ENCODE results near the gene DPPA2. TPM values are rescaled to one million over a fixed set of nuclear protein-coding genes. Genes with fewer than 3 reads are reported as not detected.
"Not testable (repeated sequence)": the region's sequence is repeated elsewhere in the genome, so short reads cannot be mapped to it uniquely, and the experiment has no call there.

Gene DPPA2, protein sequence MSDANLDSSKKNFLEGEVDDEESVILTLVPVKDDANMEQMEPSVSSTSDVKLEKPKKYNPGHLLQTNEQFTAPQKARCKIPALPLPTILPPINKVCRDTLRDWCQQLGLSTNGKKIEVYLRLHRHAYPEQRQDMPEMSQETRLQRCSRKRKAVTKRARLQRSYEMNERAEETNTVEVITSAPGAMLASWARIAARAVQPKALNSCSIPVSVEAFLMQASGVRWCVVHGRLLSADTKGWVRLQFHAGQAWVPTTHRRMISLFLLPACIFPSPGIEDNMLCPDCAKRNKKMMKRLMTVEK
- total RNA-seq = not detected

DNA sequence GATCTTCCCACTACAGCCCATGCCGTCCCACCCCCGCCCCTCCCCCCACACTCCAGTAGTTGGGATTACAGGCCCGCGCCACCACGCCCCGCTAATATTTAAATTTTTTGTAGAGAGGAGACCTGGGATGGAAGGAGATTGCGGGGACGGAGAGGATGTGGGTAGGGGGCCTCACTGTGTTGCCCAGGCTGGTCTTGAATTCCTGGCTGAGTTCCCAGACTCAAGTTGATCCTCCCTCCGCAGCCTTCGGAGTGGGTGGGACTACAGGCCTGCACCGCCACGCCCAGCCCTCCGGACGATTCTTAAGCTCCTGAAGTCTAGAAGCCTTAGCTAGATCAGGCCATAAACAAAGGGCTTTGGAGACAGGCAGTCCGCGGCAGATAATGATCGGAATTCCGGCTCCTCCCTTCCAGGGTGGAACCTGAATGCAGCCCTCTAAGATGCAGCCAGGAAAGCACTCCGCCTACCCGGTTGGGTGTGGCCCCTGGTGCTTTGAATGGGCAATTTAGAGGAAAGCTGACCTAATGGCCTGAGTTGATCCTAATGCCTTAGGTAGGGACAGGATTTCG lies at the start of gene DPPA2:
DPPA2 (minus strand) TSS at position 356 of the 569 bp plus-strand sequence. CDS start 1,975 bp downstream, outside the sequence.
- WGBS = 82% methylated on average over 14 of the region's 21 CpGs
- Histone ChIP-seq H3K27ac (no peak within 1 kb of the TSS), H3K4me1 (no peaks in the 10 kb centered on the region), H3K27me3 (no peaks in the 10 kb centered on the region), H3K36me3 (no peaks in the 10 kb centered on the region), H3K4me3 (no peak within 1 kb of the TSS), H3K9me3 (peaks cover 4% of the 10 kb centered on the region)
- TF ChIP-seq POLR2A (IDR thresholded peaks at IDR 0.05) = no peak
- no peak for TF ChIP-seq EP300 (IDR thresholded peaks at IDR 0.05)
- TF ChIP-seq POLR2AphosphoS5 (IDR thresholded peaks at IDR 0.05) = no peak
- TF ChIP-seq, protein P1, sequence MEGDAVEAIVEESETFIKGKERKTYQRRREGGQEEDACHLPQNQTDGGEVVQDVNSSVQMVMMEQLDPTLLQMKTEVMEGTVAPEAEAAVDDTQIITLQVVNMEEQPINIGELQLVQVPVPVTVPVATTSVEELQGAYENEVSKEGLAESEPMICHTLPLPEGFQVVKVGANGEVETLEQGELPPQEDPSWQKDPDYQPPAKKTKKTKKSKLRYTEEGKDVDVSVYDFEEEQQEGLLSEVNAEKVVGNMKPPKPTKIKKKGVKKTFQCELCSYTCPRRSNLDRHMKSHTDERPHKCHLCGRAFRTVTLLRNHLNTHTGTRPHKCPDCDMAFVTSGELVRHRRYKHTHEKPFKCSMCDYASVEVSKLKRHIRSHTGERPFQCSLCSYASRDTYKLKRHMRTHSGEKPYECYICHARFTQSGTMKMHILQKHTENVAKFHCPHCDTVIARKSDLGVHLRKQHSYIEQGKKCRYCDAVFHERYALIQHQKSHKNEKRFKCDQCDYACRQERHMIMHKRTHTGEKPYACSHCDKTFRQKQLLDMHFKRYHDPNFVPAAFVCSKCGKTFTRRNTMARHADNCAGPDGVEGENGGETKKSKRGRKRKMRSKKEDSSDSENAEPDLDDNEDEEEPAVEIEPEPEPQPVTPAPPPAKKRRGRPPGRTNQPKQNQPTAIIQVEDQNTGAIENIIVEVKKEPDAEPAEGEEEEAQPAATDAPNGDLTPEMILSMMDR (IDR thresholded peaks at IDR 0.05) = no peak
- no peak for DNase-seq (ENCODE audit: low spot score in 2 of 2)

DNA sequence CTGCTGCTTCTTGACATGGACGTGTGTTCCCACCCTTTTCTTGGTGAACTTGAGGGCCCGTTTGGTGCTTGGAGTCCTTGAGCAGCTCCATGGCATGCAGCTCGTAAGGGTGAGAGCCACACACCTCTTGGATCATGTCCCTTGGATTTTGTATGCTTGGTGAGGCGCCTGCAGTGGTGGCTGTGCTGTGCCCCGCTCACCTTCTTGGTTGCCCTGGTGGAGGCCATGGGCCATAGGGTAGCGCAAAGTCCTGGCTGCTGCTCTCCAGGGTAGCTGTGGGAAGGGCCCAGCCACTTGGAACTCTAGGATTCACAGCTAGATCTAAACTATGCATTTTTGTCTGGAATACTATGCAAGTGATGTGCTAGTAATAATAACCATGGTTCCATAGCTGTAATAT lies 47.8 kb upstream of the DPPA2 start:
- 77% methylated on average over 6 of the region's 6 CpGs for WGBS

DNA sequence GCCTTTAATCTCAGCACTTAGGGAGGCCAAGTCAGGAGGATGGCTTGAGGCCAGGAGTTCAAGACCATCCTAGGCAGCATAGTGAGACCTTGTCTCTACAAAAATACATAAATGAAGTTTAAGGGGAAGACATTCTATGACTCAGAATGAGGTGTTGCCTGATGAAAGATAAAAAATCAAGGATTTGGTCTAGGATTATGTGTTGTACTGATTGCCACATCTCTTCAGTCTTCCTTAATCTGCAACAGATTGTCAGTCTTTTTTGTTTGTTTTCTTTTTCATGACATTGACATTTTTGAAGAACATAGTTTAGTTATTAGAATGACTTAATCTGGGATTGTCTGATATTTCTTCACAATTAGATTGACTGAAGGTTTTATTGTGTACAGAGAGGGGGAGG lies 47.3 kb upstream of the DPPA2 start:
- H3K9me3 ChIP-seq = peaks cover 5% of the 10 kb centered on the region
- no peaks in the 10 kb centered on the region for H3K27me3 ChIP-seq
- H3K36me3 ChIP-seq = no peaks in the 10 kb centered on the region
- H3K4me3 ChIP-seq = no peak overlapping the region
- H3K27ac ChIP-seq = no peak overlapping the region
- no peaks in the 10 kb centered on the region for H3K4me1 ChIP-seq
- TF ChIP-seq, protein P1 (IDR thresholded peaks at IDR 0.05) = no peak
- TF ChIP-seq EP300 (IDR thresholded peaks at IDR 0.05) (no peak), POLR2A (IDR thresholded peaks at IDR 0.05) (no peak), POLR2AphosphoS5 (IDR thresholded peaks at IDR 0.05) (no peak)
- DNase-seq (ENCODE audit: low spot score in 2 of 2) = no peak

More for the DNA sequence above, 47.8 kb upstream of the DPPA2 start:
- no peaks in the 10 kb centered on the region for H3K4me1 ChIP-seq
- H3K27me3 ChIP-seq = no peaks in the 10 kb centered on the region
- H3K36me3 ChIP-seq = no peaks in the 10 kb centered on the region
- TF ChIP-seq POLR2AphosphoS5 (IDR thresholded peaks at IDR 0.05) (no peak), EP300 (IDR thresholded peaks at IDR 0.05) (no peak), POLR2A (IDR thresholded peaks at IDR 0.05) (no peak)
- TF ChIP-seq, protein P1 (IDR thresholded peaks at IDR 0.05) = no peak
- no peak for DNase-seq (ENCODE audit: low spot score in 2 of 2)
- no peak overlapping the region for H3K27ac ChIP-seq
- peaks cover 5% of the 10 kb centered on the region for H3K9me3 ChIP-seq
- no peak overlapping the region for H3K4me3 ChIP-seq

DNA sequence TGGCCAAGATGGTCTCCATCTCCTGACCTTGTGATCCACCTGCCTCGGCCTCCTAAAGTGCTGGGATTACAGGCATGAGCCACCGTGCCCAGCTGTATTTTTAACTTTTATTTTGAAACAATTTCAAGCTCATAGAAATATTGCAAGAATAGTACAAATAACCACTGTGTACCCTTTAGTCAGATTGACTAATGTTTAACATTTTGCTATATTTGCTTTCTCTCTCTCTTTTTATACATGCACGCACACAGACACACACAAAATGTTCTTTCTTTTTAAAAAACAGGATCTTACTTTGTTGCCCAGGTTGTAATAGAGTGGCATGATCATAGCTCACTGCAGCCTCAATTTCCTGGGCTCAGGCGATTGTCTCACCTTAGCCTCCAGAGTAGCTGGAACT lies 46.5 kb upstream of the DPPA2 start:
- no peak overlapping the region for H3K27ac ChIP-seq
- H3K36me3 ChIP-seq = no peaks in the 10 kb centered on the region
- WGBS = 97% methylated on average over 4 of the region's 4 CpGs
- no peak for TF ChIP-seq POLR2AphosphoS5 (IDR thresholded peaks at IDR 0.05)
- TF ChIP-seq EP300 (IDR thresholded peaks at IDR 0.05) = no peak
- H3K27me3 ChIP-seq = no peaks in the 10 kb centered on the region
- DNase-seq (ENCODE audit: low spot score in 2 of 2) = no peak
- no peak overlapping the region for H3K4me3 ChIP-seq
- peaks cover 5% of the 10 kb centered on the region for H3K9me3 ChIP-seq
- no peaks in the 10 kb centered on the region for H3K4me1 ChIP-seq

DNA sequence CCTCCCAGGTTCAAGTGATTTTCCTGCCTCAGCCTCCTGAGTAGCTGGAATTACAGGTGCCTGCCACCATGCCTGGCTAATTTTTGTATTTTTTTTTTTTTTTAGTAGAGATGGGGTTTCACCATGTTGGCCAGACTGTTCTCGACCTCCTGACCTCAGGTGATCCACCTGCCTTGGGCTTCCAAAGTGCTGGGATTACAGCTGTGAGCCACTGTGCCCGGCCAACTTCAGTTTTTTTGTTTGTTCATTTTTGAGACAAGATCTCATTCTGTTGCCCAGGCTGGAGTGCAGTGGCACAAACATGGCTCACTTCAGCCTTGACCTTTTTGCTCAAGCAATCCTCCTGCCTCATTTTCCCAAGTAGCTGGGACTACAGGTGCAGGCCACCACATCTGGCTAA lies 42.5 kb upstream of the DPPA2 start:
- not testable (repeated sequence) for DNase-seq (ENCODE audit: low spot score in 2 of 2); H3K4me3 ChIP-seq; H3K27ac ChIP-seq; H3K36me3 ChIP-seq; H3K27me3 ChIP-seq; H3K9me3 ChIP-seq; H3K4me1 ChIP-seq
- 74% methylated on average over 2 of the region's 2 CpGs for WGBS

DNA sequence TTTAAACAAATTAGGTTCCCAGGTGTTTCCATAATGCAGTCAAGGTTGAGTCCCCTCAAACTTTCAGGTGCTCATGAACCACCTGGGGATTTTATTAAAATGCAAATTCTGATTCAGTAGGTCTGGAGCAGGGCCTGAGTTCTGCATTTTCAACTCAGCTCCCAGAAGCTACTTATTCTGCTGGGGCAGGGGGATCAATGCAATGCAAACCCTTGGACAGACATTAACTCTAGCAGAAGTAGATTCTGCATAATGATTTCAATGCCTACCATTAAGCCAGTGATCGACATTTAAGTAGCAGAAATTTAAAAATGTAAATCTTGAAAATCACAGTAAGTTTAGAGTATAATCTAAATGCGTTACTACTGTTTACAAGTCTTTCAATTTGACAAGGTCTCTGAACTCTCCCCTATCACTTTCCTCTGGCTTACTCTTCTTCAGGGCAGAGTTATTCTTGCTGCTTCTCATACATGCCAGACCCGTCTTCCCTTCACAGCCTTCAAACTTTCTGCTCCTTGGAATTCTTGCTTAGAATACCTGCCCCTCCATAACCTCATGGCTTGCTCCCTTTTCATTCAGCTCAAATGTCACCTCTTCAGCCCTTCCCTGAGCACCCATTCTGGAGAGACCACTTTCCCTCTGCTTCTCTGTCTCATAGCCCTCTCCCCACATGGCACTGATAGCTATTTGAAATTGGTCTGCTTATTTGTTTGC lies 40.3 kb upstream of the DPPA2 start:
- Histone ChIP-seq H3K4me3 (no peak overlapping the region), H3K27ac (no peak overlapping the region), H3K4me1 (no peaks in the 10 kb centered on the region), H3K27me3 (no peaks in the 10 kb centered on the region), H3K36me3 (no peaks in the 10 kb centered on the region), H3K9me3 (peaks cover 5% of the 10 kb centered on the region)
- WGBS = 73% methylated on average over 3 of the region's 3 CpGs
- no peak for DNase-seq (ENCODE audit: low spot score in 2 of 2)
- TF ChIP-seq POLR2A (IDR thresholded peaks at IDR 0.05) = no peak
- no peak for TF ChIP-seq POLR2AphosphoS5 (IDR thresholded peaks at IDR 0.05)
- TF ChIP-seq, protein P1 (IDR thresholded peaks at IDR 0.05) = no peak
- TF ChIP-seq EP300 (IDR thresholded peaks at IDR 0.05) = no peak

Data from suprapubic skin (tissue), 4 donors.